Small intestine (tissue), 7 donors: ENCODE results near the gene MSANTD1. TPM values are rescaled to one million over a fixed set of nuclear protein-coding genes. Genes with fewer than 3 reads are reported as not detected.

Experiments used
- DNase-seq, 2 donors: peaks; one replicate each; pipeline versions ENCODE4 v3.0.0 to v3.0.0-alpha.2; 2013
- FAIRE-seq: peaks from 2 replicates; lab custom pipeline; 2012; peaks lifted over from hg19 to GRCh38; lab: Jason Lieb, UNC
- H3K27ac ChIP-seq, 3 donors: one replicate each; pipeline ENCODE4 v1.5.1; 2013; ENCODE audit warnings: low read length in 2 of 3, mild to moderate bottlenecking in 2 of 3, control low read depth in 1 of 3, inconsistent platforms in 1 of 3, low read depth in 1 of 3, moderate library complexity in 1 of 3
- H3K27me3 ChIP-seq, 3 donors: one replicate each; pipeline ENCODE4 v1.6.1; 2013; ENCODE audit warnings: low read length in 3 of 3, inconsistent platforms in 1 of 3; ENCODE audit not compliant: control insufficient read depth in 3 of 3, insufficient read depth in 3 of 3
- H3K36me3 ChIP-seq, 3 donors: one replicate each; pipeline ENCODE4 v1.6.1; 2013; ENCODE audit warnings: low read length in 3 of 3, inconsistent platforms in 1 of 3, low read depth in 1 of 3, mild to moderate bottlenecking in 1 of 3, moderate library complexity in 1 of 3; ENCODE audit not compliant: control insufficient read depth in 3 of 3, insufficient read depth in 2 of 3
- H3K4me1 ChIP-seq, 3 donors: one replicate each; pipeline ENCODE4 v1.6.1; 2013; ENCODE audit warnings: low read length in 2 of 3, inconsistent platforms in 1 of 3, low read depth in 1 of 3, mild to moderate bottlenecking in 1 of 3, moderate library complexity in 1 of 3; ENCODE audit not compliant: control insufficient read depth in 3 of 3, insufficient read depth in 2 of 3
- H3K4me3 ChIP-seq, 3 donors: one replicate each; pipeline ENCODE4 v1.5.1; 2013; ENCODE audit warnings: low read length in 3 of 3, control low read depth in 1 of 3, inconsistent platforms in 1 of 3, low read depth in 1 of 3, mild to moderate bottlenecking in 1 of 3, moderate library complexity in 1 of 3
- H3K9me3 ChIP-seq, 2 donors: one replicate each; pipeline ENCODE4 v1.6.1; 2013; ENCODE audit warnings: low read depth in 1 of 2, low read length in 1 of 2; ENCODE audit not compliant: control insufficient read depth in 2 of 2, insufficient read depth in 1 of 2
- WGBS, 3 donors: extraction: QIAGEN DNeasy Blood & Tissue Kit; methylation state at CpG; one replicate each; pipeline ENCODE4 v1.1.7; 2013; 5-methylcytosine and 5-hydroxymethylcytosine counted together
- polyA plus RNA-seq, 4 donors: library from polyadenylated mRNA; stranded (reverse) in 3 of 4; unstranded in 1 of 4; fragments of 200-250 nt in 3 of 4; fragments of 120-200 nt in 1 of 4; gene quantifications; one replicate each; pipeline versions ENCODE4 v1.2.1 to v1.2.3, GENCODE V29; 2013
- donor health status: healthy with polysubstance abuse.
- donor health status: control.
- donor health status: control.
- donor health status: Bipolar disorder and iron deficiency.
- donor health status: healthy.

MSANTD1 gene
- polyA plus RNA-seq, 4 donors: 0.27 to 0.45 (median 0.29) TPM

- Histone ChIP-seq H3K9me3 (peaks cover 0 to 7% of the 10 kb centered on the region in 2 donors), H3K36me3 (no peaks in the 10 kb centered on the region), H3K27me3 (peaks cover 0 to 9% (median 3%) of the 10 kb centered on the region in 3 donors), H3K4me3 (no peak overlapping the region), H3K4me1 (peaks cover 0 to 2% (median 0%) of the 10 kb centered on the region in 3 donors), H3K27ac (no peak overlapping the region)
- 65 to 81% (median 76%) methylated on average over 23 to 24 of the region's 24 CpGs for WGBS, 3 donors
- DNase-seq (no peak), FAIRE-seq (no peak)
Measured at GRCh38 chr4:3284734-3285557, 36.0 kb downstream of the MSANTD1 start.

GRCh38 chr4:3285558-3286334, 36.8 kb downstream of the MSANTD1 start:
- Histone ChIP-seq H3K27me3 (peaks cover 0 to 9% (median 3%) of the 10 kb centered on the region in 3 donors), H3K36me3 (no peaks in the 10 kb centered on the region), H3K9me3 (peaks cover 0 to 7% of the 10 kb centered on the region in 2 donors), H3K27ac (no peak overlapping the region), H3K4me1 (peaks cover 0 to 2% (median 0%) of the 10 kb centered on the region in 3 donors), H3K4me3 (no peak overlapping the region)
- WGBS, 3 donors: 65 to 72% (median 69%) methylated on average over 38 of the region's 38 CpGs
- DNase-seq: no peak
- FAIRE-seq: no peak

GRCh38 chr4:3286335-3287175, 37.6 kb downstream of the MSANTD1 start:
- no peak for FAIRE-seq
- Histone ChIP-seq H3K27ac (no peak overlapping the region), H3K36me3 (no peaks in the 10 kb centered on the region), H3K27me3 (peaks cover 0 to 12% (median 3%) of the 10 kb centered on the region in 3 donors), H3K4me1 (peaks cover 4 to 7% (median 4%) of the 10 kb centered on the region in 3 donors), H3K9me3 (peaks cover 0 to 3% of the 10 kb centered on the region in 2 donors), H3K4me3 (no peak overlapping the region)
- no peak for DNase-seq
- 69 to 77% (median 74%) methylated on average over 32 of the region's 32 CpGs for WGBS, 3 donors

- H3K36me3 ChIP-seq: no peaks in the 10 kb centered on the region
- H3K4me1 ChIP-seq: peaks cover 4 to 9% (median 6%) of the 10 kb centered on the region in 3 donors
- no peak overlapping the region for H3K4me3 ChIP-seq
- DNase-seq (no peak), FAIRE-seq (no peak)
- no peaks in the 10 kb centered on the region for H3K9me3 ChIP-seq
- no peak overlapping the region for H3K27ac ChIP-seq
- WGBS, 3 donors: 56 to 62% (median 57%) methylated on average over 14 of the region's 14 CpGs
- H3K27me3 ChIP-seq: peaks cover 0 to 12% (median 3%) of the 10 kb centered on the region in 3 donors
Measured at GRCh38 chr4:3287271-3287971, 38.5 kb downstream of the MSANTD1 start.

- no peaks in the 10 kb centered on the region for H3K9me3 ChIP-seq
- peaks cover 0 to 12% (median 3%) of the 10 kb centered on the region in 3 donors for H3K27me3 ChIP-seq
- no peak overlapping the region for H3K4me3 ChIP-seq
- no peak for FAIRE-seq
- H3K27ac ChIP-seq: no peak overlapping the region
- peaks cover 4 to 9% (median 6%) of the 10 kb centered on the region in 3 donors for H3K4me1 ChIP-seq
- H3K36me3 ChIP-seq: no peaks in the 10 kb centered on the region
- DNase-seq: no peak
- 81 to 87% (median 85%) methylated on average over 21 to 24 of the region's 24 CpGs for WGBS, 3 donors
Measured at GRCh38 chr4:3287972-3288570, 39.1 kb downstream of the MSANTD1 start.

- Histone ChIP-seq H3K27ac (no peak overlapping the region), H3K36me3 (no peaks in the 10 kb centered on the region), H3K4me3 (no peak overlapping the region), H3K27me3 (peaks cover 0 to 12% (median 3%) of the 10 kb centered on the region in 3 donors), H3K9me3 (no peaks in the 10 kb centered on the region), H3K4me1 (peaks cover 4 to 11% (median 6%) of the 10 kb centered on the region in 3 donors)
- FAIRE-seq (no peak), DNase-seq (no peak)
- WGBS, 3 donors: 58 to 69% (median 67%) methylated on average over 11 of the region's 11 CpGs
Measured at GRCh38 chr4:3288571-3289094, 39.7 kb downstream of the MSANTD1 start.

- H3K4me3 ChIP-seq: no peak overlapping the region
- DNase-seq (no peak), FAIRE-seq (no peak)
- H3K36me3 ChIP-seq: peaks cover 0 to 2% (median 0%) of the 10 kb centered on the region in 3 donors
- no peaks in the 10 kb centered on the region for H3K9me3 ChIP-seq
- peaks cover 0 to 12% (median 0%) of the 10 kb centered on the region in 3 donors for H3K27me3 ChIP-seq
- H3K4me1 ChIP-seq: peaks cover 4 to 20% (median 6%) of the 10 kb centered on the region in 3 donors
- 37 to 74% (median 39%) methylated on average over 11 of the region's 11 CpGs for WGBS, 3 donors
- H3K27ac ChIP-seq: no peak overlapping the region
Measured at GRCh38 chr4:3290476-3290875, 41.5 kb downstream of the MSANTD1 start.
